NCI-H2227 (cell line): ENCODE data around the gene LITAFD.
"Not testable (repeated sequence)": the region's sequence is repeated elsewhere in the genome, so short reads cannot be mapped to it uniquely, and the experiment has no call there.

Source experiments
- DNase-seq: peaks from one replicate; lab custom pipeline; 2025; ENCODE audit not compliant: unreplicated experiment; lab: John Stamatoyannopoulos, UW

The LITAFD gene

DNA sequence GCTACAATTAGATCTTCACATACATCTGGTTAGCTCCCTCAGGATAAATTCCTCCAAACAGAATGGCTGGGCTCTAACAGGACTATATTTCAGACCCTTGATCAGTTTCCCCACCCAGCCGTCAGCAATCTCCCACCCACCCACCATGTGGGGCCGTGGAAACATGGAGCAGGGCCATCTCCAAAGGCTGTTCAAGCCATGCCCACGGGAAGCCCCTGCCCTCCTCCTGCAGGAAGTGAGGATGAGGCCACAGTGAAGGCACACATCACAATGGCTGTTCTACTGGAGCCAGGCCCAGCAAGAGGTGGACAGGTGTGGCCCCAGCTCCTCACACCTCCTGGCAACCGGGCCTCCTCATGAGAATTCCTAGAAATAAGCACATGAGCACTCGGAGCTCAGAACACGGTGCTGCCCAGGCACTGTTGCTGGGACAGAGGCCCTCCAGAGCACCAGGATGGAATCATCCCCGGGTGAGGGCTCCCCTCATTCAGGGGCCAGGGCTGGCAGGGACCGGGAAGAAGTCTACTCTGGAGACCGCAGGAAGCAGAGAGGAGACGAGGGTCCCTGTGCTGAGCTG, at the start of gene LITAFD:
LITAFD (plus strand) TSS at position 311 of the 577 bp plus-strand sequence. CDS start 2,005 bp downstream, outside the sequence.
- DNase-seq, result no peak

- DNase-seq, result no peak
Measured at GRCh38 chr16:8832717-8833105, 49.4 kb upstream of the LITAFD start.

- DNase-seq, result not testable (repeated sequence)
Measured at GRCh38 chr16:8836797-8837196, 45.4 kb upstream of the LITAFD start.

- not testable (repeated sequence) for DNase-seq
Measured at GRCh38 chr16:8837594-8837993, 44.6 kb upstream of the LITAFD start.

- not testable (repeated sequence) for DNase-seq
Measured at GRCh38 chr16:8842016-8842415, 40.1 kb upstream of the LITAFD start.

DNA sequence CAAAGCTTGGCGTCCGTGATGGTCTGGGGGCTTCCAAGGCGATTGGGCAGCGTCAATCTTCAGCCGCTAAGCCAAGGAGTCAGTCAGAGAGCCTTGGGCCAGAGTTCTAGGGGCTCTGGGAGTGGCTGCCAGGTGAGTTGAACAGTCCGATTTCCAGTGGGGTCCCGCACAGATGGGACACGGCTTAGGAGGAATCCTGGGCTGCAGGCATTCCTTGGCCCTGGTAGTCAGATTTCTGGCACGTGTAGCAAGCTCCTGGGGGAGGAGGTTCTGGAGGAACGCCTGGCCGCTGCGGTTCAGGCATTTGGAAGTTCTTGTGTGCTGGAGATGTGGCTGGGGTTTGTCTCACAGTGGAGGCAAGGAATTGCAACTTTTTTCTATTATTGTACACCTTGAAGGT, 38.9 kb upstream of the LITAFD start:
- not testable (repeated sequence) for DNase-seq

DNA sequence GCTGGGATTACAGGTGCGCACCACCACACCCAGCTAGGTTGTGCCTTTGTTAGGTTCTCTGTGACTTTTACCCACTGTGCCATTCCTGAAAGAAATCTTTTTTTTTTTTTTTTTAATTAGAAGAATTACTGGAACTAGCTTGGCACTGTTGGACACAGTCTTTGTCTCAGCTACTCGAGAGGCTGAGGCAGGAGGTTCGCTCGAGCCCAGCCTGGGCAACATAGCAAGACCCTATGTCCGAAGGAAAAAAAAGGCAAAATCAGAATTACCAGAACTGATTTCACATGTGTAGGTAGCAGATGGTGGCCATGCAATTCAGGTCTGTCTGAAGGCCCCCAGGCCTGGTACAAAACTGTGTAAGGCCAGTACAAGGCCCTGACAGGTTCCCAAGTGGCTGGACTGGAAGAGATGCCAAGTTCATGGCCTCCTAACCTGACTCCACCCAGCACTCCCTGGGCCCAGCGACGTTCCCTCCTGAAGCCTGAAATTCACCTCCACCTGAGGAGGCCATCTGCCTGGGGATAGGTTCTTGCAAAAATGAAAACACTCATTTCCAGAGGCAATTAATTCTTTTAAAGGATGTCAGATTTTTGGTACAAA, 36.4 kb upstream of the LITAFD start:
- DNase-seq, result no peak

- DNase-seq, result no peak
Measured at GRCh38 chr16:8846401-8846932, 35.7 kb upstream of the LITAFD start.

DNA sequence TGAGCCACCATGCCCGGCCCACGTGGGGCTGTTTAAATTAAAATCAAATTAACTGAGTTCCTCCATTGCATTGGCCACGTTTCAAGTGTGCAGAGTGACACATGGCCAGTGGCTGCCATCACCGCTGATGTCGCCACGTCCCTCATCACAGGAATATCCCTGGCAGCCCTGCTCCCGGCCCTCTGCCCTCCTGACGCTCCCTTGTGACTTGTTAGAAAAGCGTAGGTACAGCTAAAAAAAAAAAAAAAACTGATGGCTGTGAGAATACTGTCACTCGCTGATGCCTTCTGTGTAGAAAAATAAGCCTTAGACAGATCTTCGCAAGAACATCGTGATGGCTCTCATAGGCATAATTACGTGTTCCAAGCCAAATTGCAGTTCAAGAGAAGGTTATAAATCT, 35.0 kb upstream of the LITAFD start:
- peak; percentile 32 for DNase-seq

DNA sequence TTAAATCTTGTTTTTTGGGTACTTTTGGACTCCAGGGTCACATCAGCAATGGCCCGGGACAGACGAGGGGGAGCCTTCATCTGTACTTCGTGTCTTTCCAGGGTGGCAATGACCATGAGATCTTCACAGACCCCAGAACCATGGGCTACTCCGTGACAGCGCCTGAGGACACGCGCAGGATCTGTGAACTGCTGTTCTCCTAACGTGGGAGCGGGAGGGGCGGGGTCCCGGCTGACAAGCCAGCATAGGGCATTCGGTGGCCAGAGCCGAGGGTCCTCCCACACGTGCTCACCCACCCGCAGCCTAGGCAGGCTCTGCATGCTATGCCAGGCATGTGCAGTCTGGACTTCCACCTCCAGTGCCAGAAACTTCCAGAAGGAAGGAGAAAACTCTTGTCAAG, 34.5 kb upstream of the LITAFD start:
- DNase-seq, result no peak

GRCh38 chr16:8848231-8848938, 33.8 kb upstream of the LITAFD start:
- no peak for DNase-seq

DNA sequence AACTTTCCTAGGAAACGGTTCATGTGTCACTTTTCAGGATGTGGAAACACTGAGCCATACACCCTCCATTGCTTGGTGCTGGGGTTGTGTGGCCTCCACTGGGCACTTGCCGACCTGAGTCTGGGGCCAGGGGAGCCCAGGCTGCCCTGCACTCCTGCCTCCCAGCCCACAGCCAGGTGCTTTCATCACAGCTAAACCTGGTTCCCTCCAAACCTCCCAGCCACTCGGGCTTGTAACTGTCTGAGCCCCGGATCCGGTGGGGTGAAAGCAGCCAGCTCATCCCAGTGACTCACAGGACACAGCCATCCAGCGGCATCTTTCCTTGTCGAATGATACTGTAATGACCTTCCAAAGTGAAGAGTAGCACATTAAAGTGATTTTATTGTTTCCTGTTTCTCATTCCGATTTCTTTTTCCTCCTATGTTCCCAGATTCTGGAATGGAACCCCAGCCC, 33.2 kb upstream of the LITAFD start:
- no peak for DNase-seq

DNA sequence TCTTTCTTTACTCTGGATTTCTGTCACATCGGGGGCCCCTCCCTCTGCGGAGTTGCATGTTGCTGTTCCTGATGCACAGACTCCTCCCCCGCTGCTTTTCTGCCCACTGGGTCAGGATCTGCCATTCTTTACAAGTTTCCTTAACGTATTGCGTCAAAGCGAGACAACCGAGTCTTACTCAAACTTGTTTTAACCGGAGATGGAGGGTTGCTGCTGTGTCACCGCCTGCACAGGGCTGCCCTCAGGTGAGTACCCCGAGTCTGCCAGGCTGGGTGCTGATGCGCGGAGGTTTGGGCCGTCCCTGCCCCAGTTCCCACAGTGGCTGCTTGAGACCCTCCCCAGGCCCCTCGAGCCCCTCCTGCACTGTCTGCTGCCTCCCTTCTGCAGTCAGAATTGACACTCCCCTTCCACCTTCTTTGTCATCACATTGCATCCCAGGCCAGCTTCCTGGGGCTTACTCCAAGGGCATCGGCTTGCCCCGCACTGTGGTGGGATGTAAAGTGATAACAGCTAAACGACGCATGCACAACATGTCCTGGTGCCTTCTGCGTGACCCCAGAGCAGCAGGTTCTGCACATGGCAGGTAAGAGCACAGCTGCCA, 32.6 kb upstream of the LITAFD start:
- no peak for DNase-seq

- no peak for DNase-seq
Measured at GRCh38 chr16:8850279-8850885, 31.8 kb upstream of the LITAFD start.

DNA sequence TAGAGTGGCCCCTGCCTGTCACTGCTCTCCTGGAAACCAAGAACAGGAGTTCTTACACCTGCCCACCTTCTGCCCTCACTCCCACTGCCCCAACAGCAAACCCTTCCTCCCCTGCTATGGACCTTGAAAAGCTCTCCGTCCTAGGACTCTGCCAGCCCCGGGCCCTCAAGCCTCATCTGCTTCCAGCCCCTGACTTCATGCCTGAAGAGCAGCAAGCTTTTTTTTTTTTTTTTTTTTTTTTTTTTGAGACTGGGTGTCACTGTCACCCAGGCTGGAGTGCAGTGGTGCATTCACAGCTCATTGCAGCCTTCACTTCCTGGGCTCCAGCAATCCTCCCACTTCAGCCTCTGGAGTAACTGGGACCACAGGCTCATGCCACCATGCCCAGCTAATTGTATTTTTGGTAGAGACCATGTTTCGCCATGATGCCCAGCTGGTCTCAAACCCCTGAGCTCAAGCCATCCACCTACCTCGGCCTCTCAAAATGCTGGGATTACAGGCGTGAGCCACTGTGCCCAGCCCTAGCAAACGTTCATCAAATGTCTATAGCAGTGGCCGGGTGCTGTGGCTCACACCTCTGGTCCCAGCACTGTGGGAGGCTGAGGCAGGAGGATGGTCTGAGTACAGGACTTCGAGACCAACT, 30.3 kb upstream of the LITAFD start:
- DNase-seq, result no peak

DNA sequence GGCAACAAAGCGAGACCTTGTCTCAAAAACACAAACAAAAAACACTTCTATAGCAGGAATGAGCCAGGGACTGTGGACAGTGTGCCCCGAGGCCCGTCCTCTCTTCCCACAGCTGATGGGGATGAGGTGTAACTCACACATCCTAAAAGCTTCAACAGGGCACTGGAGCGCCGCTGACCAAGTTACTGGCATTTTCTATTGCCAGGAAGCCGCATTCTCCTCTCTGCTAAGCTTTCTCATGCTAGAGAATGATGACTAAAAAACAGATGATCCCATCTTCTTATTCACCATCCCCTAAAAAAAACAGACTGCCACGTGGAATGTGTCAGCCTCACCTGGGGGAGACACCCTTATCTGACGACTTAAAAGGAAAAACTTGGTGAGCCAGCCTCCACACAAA, 29.6 kb upstream of the LITAFD start:
- DNase-seq, result no peak

GRCh38 chr16:8853150-8853549, 29.0 kb upstream of the LITAFD start:
- no peak for DNase-seq

DNA sequence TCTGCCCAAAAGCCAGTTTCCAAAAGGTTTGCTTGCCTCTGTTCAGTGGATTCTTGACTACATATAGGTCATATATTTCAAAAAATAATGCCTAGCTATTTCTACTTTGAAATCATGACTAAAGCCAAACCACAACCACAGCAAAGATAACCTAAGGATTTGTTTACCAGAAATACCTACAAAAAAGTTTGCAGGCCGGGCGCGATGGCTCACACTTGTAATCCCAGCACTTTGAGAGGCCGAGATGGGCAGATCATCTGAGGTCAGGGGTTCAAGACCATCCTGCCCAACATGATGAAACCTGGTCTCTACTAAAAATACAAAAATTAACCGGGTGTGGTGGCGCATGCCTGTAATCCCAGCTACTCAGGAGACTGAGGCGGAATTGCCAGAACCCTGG, 28.5 kb upstream of the LITAFD start:
- no peak for DNase-seq

- DNase-seq, result peak; percentile 64
Measured at GRCh38 chr16:8854298-8854948, 27.7 kb upstream of the LITAFD start.

DNA sequence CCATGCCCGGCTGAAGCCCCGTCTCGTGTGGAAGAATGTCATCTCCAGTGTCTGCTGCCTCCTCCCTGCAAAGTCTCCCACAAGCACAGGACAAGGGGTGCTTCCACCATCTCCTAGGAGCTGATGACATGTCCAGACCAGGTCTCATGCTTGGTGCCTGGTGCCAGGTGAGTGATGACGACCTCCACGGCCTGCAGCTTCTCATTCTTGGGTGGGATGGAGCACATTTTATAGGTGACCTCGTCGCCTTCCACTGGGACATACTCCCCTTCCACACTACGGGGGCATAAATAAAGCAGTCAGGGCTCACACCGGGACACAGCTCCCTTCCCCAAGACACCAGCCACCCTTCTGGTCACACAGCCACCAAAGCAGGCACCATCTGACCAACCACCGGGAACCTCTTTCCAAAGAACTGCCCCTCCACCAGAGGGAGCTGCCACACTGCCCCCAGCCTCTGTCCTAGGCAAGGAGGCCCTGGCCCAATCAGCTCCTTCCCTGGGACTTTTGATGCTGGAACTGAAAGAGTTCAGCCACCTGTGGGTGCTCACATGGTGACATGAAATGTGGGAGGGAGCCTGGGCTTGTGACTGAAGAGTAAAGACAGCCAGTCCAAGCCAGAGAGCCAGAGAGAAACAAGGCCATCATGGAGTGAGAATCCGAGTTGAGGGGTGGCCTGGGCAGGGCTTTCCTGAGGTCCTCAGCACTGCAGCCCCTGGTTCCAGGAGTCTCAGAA, 26.9 kb upstream of the LITAFD start:
- no peak for DNase-seq
